ENCODE measurements around the gene TDP1. TPM values are rescaled to one million over a fixed set of nuclear protein-coding genes. Genes with fewer than 3 reads are reported as not detected.

The TDP1 gene
- total and polyA plus RNA-seq, 4 donors, result 3.3 to 10.6 (median 4.2) TPM

- H3K36me3 ChIP-seq (ENCODE audit: control insufficient read depth in 4 of 4, insufficient read depth in 3 of 4, low read depth in 1 of 4, low read length in 3 of 4), result no peaks in the 10 kb centered on the region
- H3K9ac ChIP-seq (ENCODE audit: low read depth in 1 of 2, low read length in 2 of 2), result no peak overlapping the region
- no peak overlapping the region for H3K4me3 ChIP-seq (ENCODE audit: low read depth in 1 of 3, low read length in 3 of 3)
- no peak overlapping the region for H3K27ac ChIP-seq (ENCODE audit: low read depth in 1 of 2, low read length in 2 of 2)
- H3K9me3 ChIP-seq (ENCODE audit: control insufficient read depth in 4 of 4, low read length in 3 of 4), result no peaks in the 10 kb centered on the region
- H3K27me3 ChIP-seq (ENCODE audit: control insufficient read depth in 4 of 4, insufficient read depth in 4 of 4, low read length in 3 of 4), result peaks cover 0 to 5% (median 2%) of the 10 kb centered on the region in 4 donors
- TF ChIP-seq, protein P1, sequence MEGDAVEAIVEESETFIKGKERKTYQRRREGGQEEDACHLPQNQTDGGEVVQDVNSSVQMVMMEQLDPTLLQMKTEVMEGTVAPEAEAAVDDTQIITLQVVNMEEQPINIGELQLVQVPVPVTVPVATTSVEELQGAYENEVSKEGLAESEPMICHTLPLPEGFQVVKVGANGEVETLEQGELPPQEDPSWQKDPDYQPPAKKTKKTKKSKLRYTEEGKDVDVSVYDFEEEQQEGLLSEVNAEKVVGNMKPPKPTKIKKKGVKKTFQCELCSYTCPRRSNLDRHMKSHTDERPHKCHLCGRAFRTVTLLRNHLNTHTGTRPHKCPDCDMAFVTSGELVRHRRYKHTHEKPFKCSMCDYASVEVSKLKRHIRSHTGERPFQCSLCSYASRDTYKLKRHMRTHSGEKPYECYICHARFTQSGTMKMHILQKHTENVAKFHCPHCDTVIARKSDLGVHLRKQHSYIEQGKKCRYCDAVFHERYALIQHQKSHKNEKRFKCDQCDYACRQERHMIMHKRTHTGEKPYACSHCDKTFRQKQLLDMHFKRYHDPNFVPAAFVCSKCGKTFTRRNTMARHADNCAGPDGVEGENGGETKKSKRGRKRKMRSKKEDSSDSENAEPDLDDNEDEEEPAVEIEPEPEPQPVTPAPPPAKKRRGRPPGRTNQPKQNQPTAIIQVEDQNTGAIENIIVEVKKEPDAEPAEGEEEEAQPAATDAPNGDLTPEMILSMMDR (IDR thresholded peaks at IDR 0.05; ENCODE audit: low read depth, low read length, missing input control), result no peak
- TF ChIP-seq RXRA (IDR thresholded peaks at IDR 0.05) (no peak), FOXA2 (IDR thresholded peaks at IDR 0.05) (no peak), NR2F2 (IDR thresholded peaks at IDR 0.05) (no peak), GABPA (IDR thresholded peaks at IDR 0.05 in 1 of 2, conservative IDR thresholded peaks at IDR 0.05 in 1 of 2) (no peak), ZBTB33 (IDR thresholded peaks at IDR 0.05) (no peak), HNF4A (conservative IDR thresholded peaks at IDR 0.05) (no peak), JUND (IDR thresholded peaks at IDR 0.05) (no peak), TAF1 (conservative IDR thresholded peaks at IDR 0.05) (no peak), FOXA1 (IDR thresholded peaks at IDR 0.05) (no peak), EGR1 (IDR thresholded peaks at IDR 0.05; ENCODE audit: low read depth in 2 of 2) (no peak)
- TF ChIP-seq, protein P2, sequence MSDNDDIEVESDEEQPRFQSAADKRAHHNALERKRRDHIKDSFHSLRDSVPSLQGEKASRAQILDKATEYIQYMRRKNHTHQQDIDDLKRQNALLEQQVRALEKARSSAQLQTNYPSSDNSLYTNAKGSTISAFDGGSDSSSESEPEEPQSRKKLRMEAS (IDR thresholded peaks at IDR 0.05), result no peak
- 70% methylated on average over 2 of the region's 2 CpGs for WGBS
- no peaks in the 10 kb centered on the region for H3K4me1 ChIP-seq (ENCODE audit: control insufficient read depth in 4 of 4, insufficient read depth in 4 of 4, low read length in 3 of 4)
- no peak for DNase-seq (ENCODE audit: low spot score)
Measured at GRCh38 chr14:90053044-90053443, 97.3 kb downstream of the TDP1 start.

- peaks cover 0 to 5% (median 2%) of the 10 kb centered on the region in 4 donors for H3K27me3 ChIP-seq (ENCODE audit: control insufficient read depth in 4 of 4, insufficient read depth in 4 of 4, low read length in 3 of 4)
- WGBS, result 91% methylated on average over 1 of the region's 1 CpG
- TF ChIP-seq FOXA1 (IDR thresholded peaks at IDR 0.05) (no peak), EGR1 (IDR thresholded peaks at IDR 0.05; ENCODE audit: low read depth in 2 of 2) (no peak), GABPA (IDR thresholded peaks at IDR 0.05 in 1 of 2, conservative IDR thresholded peaks at IDR 0.05 in 1 of 2) (no peak), JUND (IDR thresholded peaks at IDR 0.05) (no peak)
Measured at GRCh38 chr14:90054803-90055202, 99.1 kb downstream of the TDP1 start.

DNA sequence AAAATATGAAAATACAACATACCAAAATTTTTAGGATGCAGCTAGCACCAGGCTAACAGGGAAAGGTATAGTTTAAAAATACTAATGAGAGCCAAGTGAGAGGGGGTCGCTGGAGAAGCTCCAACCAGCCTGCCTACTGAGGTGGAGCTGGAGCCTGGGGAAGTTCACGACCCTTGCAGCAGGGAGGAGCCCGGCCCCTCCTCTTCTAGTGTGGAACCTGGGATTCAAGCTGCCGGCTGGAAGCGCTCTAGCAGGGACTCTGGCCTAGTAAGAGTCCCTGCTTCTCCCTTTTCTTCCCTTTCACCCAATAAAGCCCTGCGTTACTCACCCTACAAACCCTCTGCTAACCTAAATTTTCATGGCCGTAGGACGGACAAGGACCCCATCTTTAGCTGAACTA, 101.1 kb downstream of the TDP1 start:
- Histone ChIP-seq H3K9me3 (ENCODE audit: control insufficient read depth in 4 of 4, low read length in 3 of 4) (no peaks in the 10 kb centered on the region), H3K36me3 (ENCODE audit: control insufficient read depth in 4 of 4, insufficient read depth in 3 of 4, low read depth in 1 of 4, low read length in 3 of 4) (no peaks in the 10 kb centered on the region), H3K4me1 (ENCODE audit: control insufficient read depth in 4 of 4, insufficient read depth in 4 of 4, low read length in 3 of 4) (peaks cover 13 to 18% (median 14%) of the 10 kb centered on the region in 4 donors), H3K27ac (ENCODE audit: low read depth in 1 of 2, low read length in 2 of 2) (no peak overlapping the region), H3K27me3 (ENCODE audit: control insufficient read depth in 4 of 4, insufficient read depth in 4 of 4, low read length in 3 of 4) (peaks cover 2 to 9% (median 4%) of the 10 kb centered on the region in 4 donors), H3K9ac (ENCODE audit: low read depth in 1 of 2, low read length in 2 of 2) (no peak overlapping the region), H3K4me3 (ENCODE audit: low read depth in 1 of 3, low read length in 3 of 3) (no peak overlapping the region)
- 56% methylated on average over 8 of the region's 8 CpGs for WGBS
- TF ChIP-seq, protein P2 (IDR thresholded peaks at IDR 0.05), result no peak
- TF ChIP-seq FOXA2 (IDR thresholded peaks at IDR 0.05) (no peak), HNF4G (IDR thresholded peaks at IDR 0.05) (no peak), ATF3 (IDR thresholded peaks at IDR 0.05) (no peak), GABPA (IDR thresholded peaks at IDR 0.05 in 1 of 2, conservative IDR thresholded peaks at IDR 0.05 in 1 of 2) (no peak), TAF1 (conservative IDR thresholded peaks at IDR 0.05) (no peak), REST (IDR thresholded peaks at IDR 0.05) (no peak)
- no peak for DNase-seq (ENCODE audit: low spot score)

More at GRCh38 chr14:90054803-90055202, 99.1 kb downstream of the TDP1 start:
- no peak for DNase-seq (ENCODE audit: low spot score)
- no peaks in the 10 kb centered on the region for H3K36me3 ChIP-seq (ENCODE audit: control insufficient read depth in 4 of 4, insufficient read depth in 3 of 4, low read depth in 1 of 4, low read length in 3 of 4)
- H3K9ac ChIP-seq (ENCODE audit: low read depth in 1 of 2, low read length in 2 of 2), result no peak overlapping the region
- no peak overlapping the region for H3K27ac ChIP-seq (ENCODE audit: low read depth in 1 of 2, low read length in 2 of 2)
- H3K4me1 ChIP-seq (ENCODE audit: control insufficient read depth in 4 of 4, insufficient read depth in 4 of 4, low read length in 3 of 4), result no peaks in the 10 kb centered on the region
- no peaks in the 10 kb centered on the region for H3K9me3 ChIP-seq (ENCODE audit: control insufficient read depth in 4 of 4, low read length in 3 of 4)
- H3K4me3 ChIP-seq (ENCODE audit: low read depth in 1 of 3, low read length in 3 of 3), result no peak overlapping the region
